H1 (cell line): ENCODE data around the gene CDKN2C. TPM values are rescaled to one million over a fixed set of nuclear protein-coding genes. Genes with fewer than 3 reads are reported as not detected.

Experiments
- CTCF ChIA-PET: fragments of 300-600 bp; sonication (Branson Sonifier 250); formaldehyde crosslinking; loops from one replicate; lab custom pipeline; 2021; ENCODE audit not compliant: partially characterized antibody; lab: Charles Lee
- POLR2A ChIA-PET: fragments of 300-600 bp; sonication (Branson Sonifier 250); formaldehyde crosslinking; loops from one replicate; lab custom pipeline; 2021; ENCODE audit warnings: inconsistent platforms; ENCODE audit not compliant: partially characterized antibody; lab: Charles Lee
- DNase-seq, 2 experiments: peaks; one replicate each; pipeline versions ENCODE4 v3.0.0 to v3.0.0-alpha.2; 2010 to 2022; ENCODE audit warnings: low spot score in 2 of 2, low read depth in 1 of 2, mixed read lengths in 1 of 2
- FAIRE-seq: peaks from 2 replicates; lab custom pipeline; 2011; peaks lifted over from hg19 to GRCh38; lab: Jason Lieb, UNC
- H2AFZ ChIP-seq: 2 replicates; pipeline ENCODE4 v1.8.1; 2012; ENCODE audit warnings: low read length, inconsistent platforms
- H2AK5ac ChIP-seq: 2 replicates; pipeline ENCODE4 v1.6.1; 2013; ENCODE audit warnings: low read depth, low read length
- H2BK120ac ChIP-seq: replicated peaks from 2 replicates; pipeline ENCODE3; 2013; ENCODE audit warnings: low read depth, low read length, inconsistent platforms
- H2BK12ac ChIP-seq: 2 replicates; pipeline ENCODE4 v1.6.1; 2013; ENCODE audit warnings: low read depth, low read length
- H2BK15ac ChIP-seq: 2 replicates; pipeline ENCODE4 v1.6.1; 2013; ENCODE audit warnings: low read length
- H2BK20ac ChIP-seq: 2 replicates; pipeline ENCODE4 v1.6.1; 2013; ENCODE audit warnings: low read length
- H2BK5ac ChIP-seq: 2 replicates; pipeline ENCODE4 v1.6.1; 2013; ENCODE audit warnings: low read depth, low read length
- H3K14ac ChIP-seq: 2 replicates; pipeline ENCODE4 v1.6.1; 2013; ENCODE audit warnings: inconsistent platforms; ENCODE audit not compliant: insufficient read length
- H3K18ac ChIP-seq: 2 replicates; pipeline ENCODE4 v1.6.1; 2013; ENCODE audit warnings: low read length; ENCODE audit errors: extremely low read depth
- H3K23ac ChIP-seq: 2 replicates; pipeline ENCODE4 v1.6.1; 2013; ENCODE audit warnings: inconsistent platforms; ENCODE audit not compliant: insufficient read length
- H3K23me2 ChIP-seq: 2 replicates; pipeline ENCODE4 v1.6.1; 2013; ENCODE audit warnings: low read depth, low read length
- H3K27ac ChIP-seq: 2 replicates; pipeline ENCODE4 v1.6.1; 2011; ENCODE audit warnings: low read depth, low read length, inconsistent platforms
- H3K27me3 ChIP-seq, 4 experiments: replicated peaks in 1 of 4; 1 replicate in 1 of 4; 2 replicates in 3 of 4; pipeline versions ENCODE4 v1.6.1 to v1.8.1; 2011 to 2013; ENCODE audit warnings: low read length in 3 of 4, mild to moderate bottlenecking in 3 of 4, inconsistent platforms in 2 of 4, mixed read lengths in 2 of 4, moderate library complexity in 1 of 4; ENCODE audit not compliant: control insufficient read depth in 3 of 4, insufficient read depth in 3 of 4; ENCODE audit errors: extremely low read depth in 1 of 4
- H3K36me3 ChIP-seq, 4 experiments: 2 replicates each; pipeline versions ENCODE4 v1.6.1 to v1.8.1; 2011 to 2013; ENCODE audit warnings: mild to moderate bottlenecking in 4 of 4, low read length in 3 of 4, moderate library complexity in 2 of 4, control low read depth in 1 of 4, inconsistent platforms in 1 of 4; ENCODE audit not compliant: insufficient read depth in 4 of 4, control insufficient read depth in 2 of 4
- H3K4ac ChIP-seq: replicated peaks from 2 replicates; pipeline ENCODE3; 2013; ENCODE audit warnings: low read length, low read depth, mixed read lengths, inconsistent platforms; ENCODE audit not compliant: insufficient read length
- H3K4me1 ChIP-seq, 4 experiments: replicated peaks in 1 of 4; 1 replicate in 1 of 4; 2 replicates in 3 of 4; pipeline versions ENCODE4 v1.6.1 to v1.8.1; 2011 to 2013; ENCODE audit warnings: low read length in 3 of 4, inconsistent platforms in 2 of 4, mixed read lengths in 1 of 4; ENCODE audit not compliant: insufficient read depth in 4 of 4, control insufficient read depth in 3 of 4
- H3K4me2 ChIP-seq, 2 experiments: 2 replicates each; pipeline versions ENCODE4 v1.6.1 to v1.8.1; 2011 to 2013; ENCODE audit warnings: low read depth in 2 of 2, low read length in 2 of 2, control low read depth in 1 of 2, inconsistent platforms in 1 of 2, mild to moderate bottlenecking in 1 of 2; ENCODE audit not compliant: insufficient read depth in 1 of 2
- H3K4me3 ChIP-seq, 4 experiments: fragments of 200-600, 300-600 bp in 1 of 4; sonication (generic), shearing (Covaris generic), sonication (Bioruptor Twin) in 1 of 4; 2 replicates each; pipeline versions ENCODE4 v1.5.1 to v1.8.1; 2011 to 2016; ENCODE audit warnings: low read length in 4 of 4, low read depth in 3 of 4, control low read depth in 2 of 4, inconsistent platforms in 2 of 4, mild to moderate bottlenecking in 2 of 4, mixed read lengths in 1 of 4, moderate library complexity in 1 of 4; ENCODE audit not compliant: insufficient read depth in 2 of 4; ENCODE audit errors: extremely low read depth in 1 of 4
- H3K56ac ChIP-seq: replicated peaks from 2 replicates; pipeline ENCODE3; 2013; ENCODE audit warnings: low read depth, mild to moderate bottlenecking, mixed read lengths, low read length, inconsistent platforms; ENCODE audit not compliant: insufficient read length
- H3K79me1 ChIP-seq: 2 replicates; pipeline ENCODE4 v1.6.1; 2013; ENCODE audit warnings: low read depth, low read length, control low read depth
- H3K79me2 ChIP-seq, 2 experiments: 2 replicates each; pipeline versions ENCODE4 v1.6.1 to v1.8.1; 2012 to 2013; ENCODE audit warnings: low read length in 2 of 2, mild to moderate bottlenecking in 2 of 2, inconsistent platforms in 1 of 2; ENCODE audit not compliant: insufficient read depth in 2 of 2, control insufficient read depth in 1 of 2
- H3K9ac ChIP-seq, 4 experiments: replicated peaks in 1 of 4; 1 replicate in 1 of 4; 2 replicates in 3 of 4; pipeline versions ENCODE4 v1.6.1 to v1.8.1; 2011 to 2013; ENCODE audit warnings: low read depth in 3 of 4, low read length in 3 of 4, control low read depth in 2 of 4, mild to moderate bottlenecking in 2 of 4, moderate library complexity in 2 of 4, inconsistent platforms in 1 of 4; ENCODE audit errors: extremely low read depth in 1 of 4
- H3K9me3 ChIP-seq, 2 experiments: 2 replicates each; pipeline versions ENCODE4 v1.6.1 to v1.8.1; 2012 to 2013; ENCODE audit warnings: mild to moderate bottlenecking in 2 of 2, moderate library complexity in 2 of 2, control low read depth in 1 of 2, inconsistent platforms in 1 of 2, low read depth in 1 of 2, low read length in 1 of 2, mixed read lengths in 1 of 2; ENCODE audit not compliant: insufficient read depth in 2 of 2
- H4K20me1 ChIP-seq, 2 experiments: replicated peaks in 1 of 2; 2 replicates each; pipeline versions ENCODE3 to v1.8.1; 2011 to 2013; ENCODE audit warnings: inconsistent platforms in 2 of 2, low read length in 2 of 2, mild to moderate bottlenecking in 1 of 2; ENCODE audit not compliant: insufficient read depth in 2 of 2, control insufficient read depth in 1 of 2
- H4K5ac ChIP-seq: 2 replicates; pipeline ENCODE4 v1.6.1; 2013; ENCODE audit warnings: low read length, low read depth, mixed read lengths, inconsistent platforms; ENCODE audit not compliant: insufficient read length
- H4K8ac ChIP-seq: 2 replicates; pipeline ENCODE4 v1.8.0; 2013; ENCODE audit warnings: mild to moderate bottlenecking, moderate library complexity, low read length, inconsistent platforms; ENCODE audit not compliant: insufficient read depth; ENCODE audit errors: extremely low read depth
- H4K91ac ChIP-seq: replicated peaks from 2 replicates; pipeline ENCODE3; 2013; ENCODE audit warnings: low read length, mixed read lengths, inconsistent platforms; ENCODE audit not compliant: insufficient read length
- CHD1 ChIP-seq: IDR thresholded peaks from 2 replicates; pipeline ENCODE4 v1.6.1; 2012; ENCODE audit warnings: low read depth, low read length, improper control_type of control experiment
- EP300 ChIP-seq, 2 experiments: IDR thresholded peaks; 1 replicate in 1 of 2; 2 replicates in 1 of 2; pipeline ENCODE4 v1.6.1; 2011 to 2012; ENCODE audit warnings: low read depth in 2 of 2, low read length in 2 of 2, mild to moderate bottlenecking in 2 of 2, borderline replicate concordance in 1 of 2, inconsistent platforms in 1 of 2, moderate library complexity in 1 of 2
- GABPA ChIP-seq: IDR thresholded peaks from 2 replicates; pipeline ENCODE4 v1.6.1; 2011; ENCODE audit warnings: mild to moderate bottlenecking, low read length, moderate library complexity, borderline replicate concordance; ENCODE audit not compliant: insufficient read depth
- HDAC2 ChIP-seq, 2 experiments: fragments of 300-600 bp in 1 of 2; sonication (generic) in 1 of 2; IDR thresholded peaks; 2 replicates each; pipeline ENCODE4 v1.6.1; 2011 to 2012; ENCODE audit warnings: low read depth in 2 of 2, low read length in 2 of 2, mild to moderate bottlenecking in 2 of 2, moderate library complexity in 2 of 2, borderline replicate concordance in 1 of 2, inconsistent platforms in 1 of 2
- KDM4A ChIP-seq: IDR thresholded peaks from one replicate; pipeline ENCODE4 v1.7.1; 2012; ENCODE audit warnings: low read depth, mild to moderate bottlenecking, moderate library complexity, low read length, inconsistent platforms; ENCODE audit not compliant: severe bottlenecking
- NANOG ChIP-seq: IDR thresholded peaks from 2 replicates; pipeline ENCODE4 v1.6.1; 2011; ENCODE audit warnings: low read length, low read depth, mild to moderate bottlenecking, inconsistent platforms; ENCODE audit not compliant: insufficient read depth, poor library complexity, severe bottlenecking
- RNF2 ChIP-seq: fragments of 200-900, 300-1000 bp; sonication (generic); IDR thresholded peaks from 2 replicates; pipeline ENCODE4 v1.7.1; 2016; ENCODE audit warnings: borderline replicate concordance, low read depth, mild to moderate bottlenecking, antibody characterized with exemption, low read length; ENCODE audit not compliant: poor library complexity, severe bottlenecking; ENCODE audit errors: missing control alignments
- TAF7 ChIP-seq: optimal IDR thresholded peaks from 2 replicates; pipeline ENCODE3; 2011; ENCODE audit warnings: low read depth, mild to moderate bottlenecking, inconsistent platforms, low read length, moderate library complexity, borderline replicate concordance
- TBP ChIP-seq: IDR thresholded peaks from 2 replicates; pipeline ENCODE4 v1.6.1; 2011; ENCODE audit warnings: low read depth, low read length, improper control_type of control experiment
- USF2 ChIP-seq: IDR thresholded peaks from 2 replicates; pipeline ENCODE4 v1.6.1; 2011; ENCODE audit warnings: low read length, improper control_type of control experiment
- WGBS, 2 experiments: shearing (Covaris generic) in 1 of 2; methylation state at CpG; one replicate each; pipeline versions ENCODE4 v1.1.6 to v1.1.7; 2013 to 2015; ENCODE audit warnings: low lambda C conversion rate in 2 of 2, mixed read lengths in 2 of 2, inconsistent platforms in 1 of 2, low coverage in 1 of 2, missing lambda C conversion rate in 1 of 2; ENCODE audit not compliant: insufficient replicate concordance in 2 of 2, insufficient coverage in 1 of 2, insufficient read length in 1 of 2; ENCODE audit errors: extremely low coverage in 1 of 2, missing lambda C conversion rate in 1 of 2; 5-methylcytosine and 5-hydroxymethylcytosine counted together
- polyA plus RNA-seq, 7 experiments: library from polyadenylated mRNA; depleted of rRNA in 3 of 7; stranded (reverse) in 5 of 7; unstranded in 2 of 7; fragments of >200 nt in 5 of 7; fragments of 200-250 nt in 2 of 7; gene quantifications; 1 replicate in 5 of 7; 2 replicates in 1 of 7; 4 replicates in 1 of 7; pipeline versions ENCODE4 v1.2.1 to v1.2.3, GENCODE V29; 2011 to 2013; ENCODE audit warnings: missing spikeins in 2 of 7, mixed read lengths in 2 of 7
- total RNA-seq: library from RNA; stranded (reverse); fragmentation: NEBNext Ultra II Directional; extraction: Animal tissue kit (Norgen Biotek cat#: 25700); gene quantifications from 2 replicates; pipeline ENCODE4 v1.2.1, GENCODE V29; 2021

CDKN2C gene
- total and polyA plus RNA-seq, 2 of the 8 experiments (the other 6 are each of a cell fraction or from before 2014, with no cell fraction given), result not detected

GRCh38 chr1:50942334-50942733 is 27.7 kb upstream of the CDKN2C start:
- H2AK5ac ChIP-seq, result no peak overlapping the region
- TF ChIP-seq TBP, result no peak
- TF ChIP-seq USF2, result no peak
- TF ChIP-seq KDM4A, result no peak
- TF ChIP-seq CHD1, result no peak
- no peak for TF ChIP-seq HDAC2 (IDR thresholded peaks at IDR 0.05; ENCODE audit: borderline replicate concordance in 1 of 2, low read depth in 2 of 2, low read length in 2 of 2)
- TF ChIP-seq EP300 (IDR thresholded peaks at IDR 0.05; ENCODE audit: borderline replicate concordance in 1 of 2, low read depth in 2 of 2, low read length in 2 of 2), result no peak
- TF ChIP-seq GABPA, result no peak
- no peak for TF ChIP-seq TAF7
- no peak for TF ChIP-seq NANOG
- no peak for TF ChIP-seq RNF2

More at GRCh38 chr1:50942334-50942733, 27.7 kb upstream of the CDKN2C start:
- 75% methylated on average over 1 of the region's 1 CpG; no CpG with 5 or more reads in 1 of the 2 experiments for WGBS, 2 experiments
- Histone ChIP-seq H3K4me1 (no peaks in the 10 kb centered on the region), H3K23me2 (no peaks in the 10 kb centered on the region), H3K4ac (no peak overlapping the region), H4K20me1 (peaks cover 4 to 6% of the 10 kb centered on the region in 2 experiments), H3K79me2 (peaks cover 6 to 79% of the 10 kb centered on the region in 2 experiments), H4K8ac (no peak overlapping the region), H2BK120ac (no peak overlapping the region), H2BK15ac (no peak overlapping the region), H3K27ac (no peak overlapping the region), H3K18ac (no peak overlapping the region), H3K56ac (no peak overlapping the region), H4K91ac (no peak overlapping the region), H2BK20ac (no peak overlapping the region), H2BK12ac (no peak overlapping the region), H3K9me3 (no peaks in the 10 kb centered on the region), H3K23ac (no peak overlapping the region), H3K9ac (no peak overlapping the region), H3K79me1 (peaks cover 18% of the 10 kb centered on the region), H3K27me3 (peaks cover 0 to 1% (median 0%) of the 10 kb centered on the region in 4 experiments; a peak in 1 of 7 replicates), H2AFZ (no peak overlapping the region), H3K14ac (no peak overlapping the region), H3K4me3 (no peak overlapping the region), H3K36me3 (no peaks in the 10 kb centered on the region), H2BK5ac (no peak overlapping the region), H4K5ac (no peak overlapping the region), H3K4me2 (no peak overlapping the region)
- FAIRE-seq (no peak), DNase-seq (no peak)
- ChIA-PET POLR2A (no interaction called here), CTCF (interaction anchor here (0.7 to 1.4 kb wide), 2 partner anchors 13 to 92 kb away, joined by 3 to 4 read pairs; no protein-coding TSS in a partner anchor)
